HCT116 (cell line): Measurements from ENCODE around the gene SMS. TPM values are rescaled to one million over a fixed set of nuclear protein-coding genes. Genes with fewer than 3 reads are reported as not detected.

ENCODE experiments used
- ATAC-seq: fragments of 200-7000 bp; cut with Tn5 transposase; 2 replicates; pipeline ENCODE4 v1.9.1; 2020; ENCODE audit warnings: mild to moderate bottlenecking, moderate library complexity
- BruUV-seq: library from RNA; stranded (reverse); fragments of 400-500 nt; replicated peaks from 2 replicates; lab custom pipeline; 2021; lab: Mats Ljungman, UMichigan
- CTCF ChIA-PET: fragments of 300-600 bp; sonication (Branson Sonifier 250); formaldehyde crosslinking; loops from one replicate; lab custom pipeline; 2021; ENCODE audit warnings: antibody characterized with exemption; lab: Charles Lee
- POLR2A ChIA-PET: fragments of 300-600, 350-600 bp; sonication (Branson Sonifier 250); formaldehyde crosslinking; loops from one replicate; lab custom pipeline; 2021; ENCODE audit warnings: antibody characterized with exemption; lab: Charles Lee
- RAD21 ChIA-PET, 2 experiments: fragments of 300-600 bp; sonication (Branson Sonifier 250); formaldehyde crosslinking; loops; one replicate each; lab custom pipeline; 2023; ENCODE audit warnings: low total read pairs in 2 of 2; ENCODE audit not compliant: uncharacterized antibody in 2 of 2, unreplicated experiment in 2 of 2, low non-redundant PET in 1 of 2; lab: Charles Lee
- DNase-seq: peaks from one replicate; pipeline ENCODE4 v3.0.0-alpha.2; 2010; ENCODE audit warnings: low read depth, low spot score
- H2AFZ ChIP-seq: fragments of 200-600 bp; shearing (Covaris generic), sonication (generic); 2 replicates; pipeline ENCODE4 v1.6.1; 2017; ENCODE audit warnings: low read depth, mixed run types, mixed read lengths, antibody characterized with exemption, low read length; ENCODE audit not compliant: poor library complexity, severe bottlenecking
- H3K27ac ChIP-seq: 2 replicates; pipeline ENCODE4 v1.5.1; 2012; ENCODE audit warnings: low read depth, low read length
- H3K27me3 ChIP-seq: fragments of 200-600 bp; sonication (generic); 2 replicates; pipeline ENCODE4 v1.6.1; 2016; ENCODE audit warnings: mixed run types, low read length, mixed read lengths; ENCODE audit not compliant: insufficient read depth
- H3K36me3 ChIP-seq, 2 experiments: fragments of 200-500 bp in 1 of 2; fragments of 200-600 bp in 1 of 2; sonication (Bioruptor generic) in 1 of 2; sonication (generic) in 1 of 2; 2 replicates each; pipeline versions ENCODE4 v1.5.1 to v1.6.1; 2014 to 2016; ENCODE audit warnings: low read length in 2 of 2, inconsistent platforms in 1 of 2, mixed read lengths in 1 of 2, mixed run types in 1 of 2; ENCODE audit not compliant: insufficient read depth in 2 of 2, control insufficient read depth in 1 of 2
- H3K4me1 ChIP-seq, 2 experiments: fragments of 200-600 bp in 1 of 2; sonication (generic) in 1 of 2; 2 replicates each; pipeline versions ENCODE4 v1.5.1 to v1.6.1; 2012 to 2017; ENCODE audit warnings: low read length in 2 of 2, inconsistent platforms in 1 of 2, mild to moderate bottlenecking in 1 of 2, mixed read lengths in 1 of 2, mixed run types in 1 of 2, moderate library complexity in 1 of 2; ENCODE audit not compliant: insufficient read depth in 2 of 2, control insufficient read depth in 1 of 2
- H3K4me2 ChIP-seq: fragments of 200-600 bp; sonication (generic); 2 replicates; pipeline ENCODE4 v1.6.1; 2017; ENCODE audit warnings: mixed run types, low read length, mixed read lengths
- H3K4me3 ChIP-seq, 2 experiments: fragments of 200-600 bp in 1 of 2; sonication (generic) in 1 of 2; replicated peaks in 1 of 2; 2 replicates each; pipeline ENCODE4 v1.5.1; 2011 to 2016; ENCODE audit warnings: low read length in 2 of 2, control low read depth in 1 of 2, low read depth in 1 of 2, mild to moderate bottlenecking in 1 of 2, mixed read lengths in 1 of 2, mixed run types in 1 of 2
- H3K79me2 ChIP-seq: fragments of 200-600 bp; sonication (generic); 2 replicates; pipeline ENCODE4 v1.6.1; 2017; ENCODE audit warnings: mild to moderate bottlenecking, mixed run types, low read length, moderate library complexity, mixed read lengths; ENCODE audit not compliant: insufficient read depth
- H3K9ac ChIP-seq: fragments of 200-600 bp; sonication (generic); 2 replicates; pipeline ENCODE4 v1.6.1; 2016; ENCODE audit warnings: low read length, mixed read lengths
- H3K9me2 ChIP-seq: fragments of 200-600 bp; sonication (generic), shearing (Covaris generic); 2 replicates; pipeline ENCODE4 v1.6.1; 2017; ENCODE audit warnings: mixed run types, mild to moderate bottlenecking, moderate library complexity; ENCODE audit not compliant: insufficient read depth
- H3K9me3 ChIP-seq, 2 experiments: fragments of 200-500 bp in 1 of 2; fragments of 200-600 bp in 1 of 2; sonication (Bioruptor generic) in 1 of 2; sonication (generic) in 1 of 2; 2 replicates each; pipeline ENCODE4 v1.6.1; 2014 to 2017; ENCODE audit warnings: low read length in 2 of 2, mixed read lengths in 2 of 2, inconsistent platforms in 1 of 2, low read depth in 1 of 2, mild to moderate bottlenecking in 1 of 2, mixed run types in 1 of 2, moderate library complexity in 1 of 2; ENCODE audit not compliant: control insufficient read depth in 1 of 2, insufficient read depth in 1 of 2
- H4K20me1 ChIP-seq: fragments of 200-600 bp; sonication (generic), shearing (Covaris generic); 2 replicates; pipeline ENCODE4 v1.6.1; 2017; ENCODE audit warnings: mixed run types, mild to moderate bottlenecking, moderate library complexity; ENCODE audit not compliant: insufficient read depth
- CBX3 ChIP-seq: IDR thresholded peaks from 2 replicates; pipeline ENCODE4 v1.6.1; 2012; ENCODE audit warnings: low read depth
- CEBPB ChIP-seq: IDR thresholded peaks from 2 replicates; pipeline ENCODE4 v1.6.1; 2012; ENCODE audit warnings: low read depth
- CTCF ChIP-seq, 3 experiments: fragments of 200-600 bp in 1 of 3; sonication (generic) in 1 of 3; IDR thresholded peaks in 2 of 3; conservative IDR thresholded peaks in 1 of 3; 2 replicates each; pipeline ENCODE4 v1.5.1; 2012 to 2017; ENCODE audit warnings: low read depth in 2 of 3, low read length in 2 of 3, antibody characterized with exemption in 1 of 3, borderline replicate concordance in 1 of 3, control low read depth in 1 of 3, mild to moderate bottlenecking in 1 of 3, mixed read lengths in 1 of 3, mixed run types in 1 of 3, moderate library complexity in 1 of 3; ENCODE audit not compliant: insufficient read depth in 1 of 3
- ELF1 ChIP-seq: IDR thresholded peaks from 2 replicates; pipeline ENCODE4 v1.6.1; 2012; ENCODE audit warnings: low read depth, borderline replicate concordance
- EZH2 ChIP-seq: fragments of 200-600 bp; sonication (generic); IDR thresholded peaks from 2 replicates; pipeline ENCODE4 v1.6.1; 2017; ENCODE audit warnings: antibody characterized with exemption, mixed run types
- EZH2phosphoT487 ChIP-seq: fragments of 200-600 bp; IDR thresholded peaks from 2 replicates; pipeline ENCODE4 v1.6.1; 2018; ENCODE audit warnings: antibody characterized with exemption, borderline replicate concordance
- POLR2A ChIP-seq: IDR thresholded peaks from 2 replicates; pipeline ENCODE4 v1.7.0; 2011; ENCODE audit warnings: borderline replicate concordance; ENCODE audit not compliant: insufficient read depth, insufficient read length; ENCODE audit errors: extremely low read depth
- POLR2AphosphoS5 ChIP-seq: IDR thresholded peaks from 2 replicates; pipeline ENCODE4 v1.6.1; 2011; ENCODE audit warnings: mild to moderate bottlenecking, low read depth, low read length, moderate library complexity
- RAD21 ChIP-seq: IDR thresholded peaks from 2 replicates; pipeline ENCODE4 v1.6.1; 2012; ENCODE audit warnings: low read depth, mild to moderate bottlenecking
- SP1 ChIP-seq: IDR thresholded peaks from 2 replicates; pipeline ENCODE4 v1.6.1; 2012; ENCODE audit warnings: low read depth
- SRF ChIP-seq: IDR thresholded peaks from 2 replicates; pipeline ENCODE4 v1.6.1; 2012; ENCODE audit warnings: low read depth
- YY1 ChIP-seq: IDR thresholded peaks from 2 replicates; pipeline ENCODE4 v1.6.1; 2011; ENCODE audit warnings: low read length, low read depth, moderate library complexity, mild to moderate bottlenecking; ENCODE audit not compliant: insufficient replicate concordance; ENCODE audit errors: extremely low read depth
- ZBTB33 ChIP-seq: IDR thresholded peaks from 2 replicates; pipeline ENCODE4 v1.6.1; 2011; ENCODE audit warnings: mild to moderate bottlenecking, low read length, moderate library complexity; ENCODE audit not compliant: insufficient replicate concordance; ENCODE audit errors: extremely low read depth
- ZFX ChIP-seq: fragments of 450-650 bp; IDR thresholded peaks from 2 replicates; pipeline ENCODE4 v1.6.1; 2017
- ZNF274 ChIP-seq: fragments of 200-500 bp; sonication (Bioruptor generic); IDR thresholded peaks from 2 replicates; pipeline ENCODE4 v1.6.1; 2014; ENCODE audit warnings: mild to moderate bottlenecking, low read depth, low read length, inconsistent platforms
- intact Hi-C: fragments of 100-400 bp; cut with micrococcal nuclease; formaldehyde crosslinking; loops from 2 replicates; pipeline ENCODE4 v1.10.0; 2022
- total RNA-seq: library from RNA; stranded (reverse); gene quantifications from one replicate; pipeline ENCODE4 v1.2.1, GENCODE V29; 2021; ENCODE audit not compliant: unreplicated experiment
- TF ChIP-seq, protein P1 (sequence below): IDR thresholded peaks from 2 replicates; pipeline ENCODE4 v1.6.1; 2012

SMS gene
- total RNA-seq, 1 experiment from 2014 or later, result 164 TPM

- H3K9me3 ChIP-seq, result no peaks in the 10 kb centered on the region
- no peaks in the 10 kb centered on the region for H3K36me3 ChIP-seq
- H3K4me1 ChIP-seq, result no peaks in the 10 kb centered on the region
- H3K4me3 ChIP-seq, result no peak overlapping the region
- ChIA-PET RAD21 (no interaction called here), POLR2A (no interaction called here), CTCF (no interaction called here)
- no peak overlapping the region for H3K27ac ChIP-seq
- no TSS peak for BruUV-seq
- no peak overlapping the region for H3K9ac ChIP-seq
- H3K9me2 ChIP-seq, result no peaks in the 10 kb centered on the region
- no peak overlapping the region for H3K4me2 ChIP-seq
- intact Hi-C loops, result no loop called here
- no peak for DNase-seq
- H3K79me2 ChIP-seq, result no peaks in the 10 kb centered on the region
- no peak for ATAC-seq
- TF ChIP-seq SRF, result no peak
- no peak for TF ChIP-seq ZFX
- no peak for TF ChIP-seq CTCF (IDR thresholded peaks at IDR 0.05 in 2 of 3, conservative IDR thresholded peaks at IDR 0.05 in 1 of 3; ENCODE audit: borderline replicate concordance in 1 of 3, insufficient read depth in 1 of 3, low read depth in 2 of 3, low read length in 2 of 3)
- TF ChIP-seq ZBTB33, result no peak
- TF ChIP-seq, protein P1, sequence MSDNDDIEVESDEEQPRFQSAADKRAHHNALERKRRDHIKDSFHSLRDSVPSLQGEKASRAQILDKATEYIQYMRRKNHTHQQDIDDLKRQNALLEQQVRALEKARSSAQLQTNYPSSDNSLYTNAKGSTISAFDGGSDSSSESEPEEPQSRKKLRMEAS, result no peak
- TF ChIP-seq POLR2A, result no peak
- no peak for TF ChIP-seq ELF1
- no peak for TF ChIP-seq EZH2phosphoT487
- TF ChIP-seq EZH2, result no peak
- TF ChIP-seq POLR2AphosphoS5, result no peak
- no peak for TF ChIP-seq RAD21
- no peak for TF ChIP-seq CEBPB
- no peak for TF ChIP-seq YY1
- TF ChIP-seq ZNF274, result no peak
- no peak for TF ChIP-seq CBX3
- no peak for TF ChIP-seq SP1
- no peaks in the 10 kb centered on the region for H4K20me1 ChIP-seq
- no peak overlapping the region for H2AFZ ChIP-seq
- H3K27me3 ChIP-seq, result no peaks in the 10 kb centered on the region
Measured at GRCh38 chrX:22037911-22038537, 97.5 kb downstream of the SMS start.
